Femur (tissue), 1 donor: ENCODE results near the gene GOLGA6L24.
"Not testable (repeated sequence)": the region's sequence is repeated elsewhere in the genome, so short reads cannot be mapped to it uniquely, and the experiment has no call there.

ENCODE experiments used
- DNase-seq: peaks from one replicate; pipeline ENCODE4 v3.0.0-alpha.2; 2017

Gene GOLGA6L24, protein sequence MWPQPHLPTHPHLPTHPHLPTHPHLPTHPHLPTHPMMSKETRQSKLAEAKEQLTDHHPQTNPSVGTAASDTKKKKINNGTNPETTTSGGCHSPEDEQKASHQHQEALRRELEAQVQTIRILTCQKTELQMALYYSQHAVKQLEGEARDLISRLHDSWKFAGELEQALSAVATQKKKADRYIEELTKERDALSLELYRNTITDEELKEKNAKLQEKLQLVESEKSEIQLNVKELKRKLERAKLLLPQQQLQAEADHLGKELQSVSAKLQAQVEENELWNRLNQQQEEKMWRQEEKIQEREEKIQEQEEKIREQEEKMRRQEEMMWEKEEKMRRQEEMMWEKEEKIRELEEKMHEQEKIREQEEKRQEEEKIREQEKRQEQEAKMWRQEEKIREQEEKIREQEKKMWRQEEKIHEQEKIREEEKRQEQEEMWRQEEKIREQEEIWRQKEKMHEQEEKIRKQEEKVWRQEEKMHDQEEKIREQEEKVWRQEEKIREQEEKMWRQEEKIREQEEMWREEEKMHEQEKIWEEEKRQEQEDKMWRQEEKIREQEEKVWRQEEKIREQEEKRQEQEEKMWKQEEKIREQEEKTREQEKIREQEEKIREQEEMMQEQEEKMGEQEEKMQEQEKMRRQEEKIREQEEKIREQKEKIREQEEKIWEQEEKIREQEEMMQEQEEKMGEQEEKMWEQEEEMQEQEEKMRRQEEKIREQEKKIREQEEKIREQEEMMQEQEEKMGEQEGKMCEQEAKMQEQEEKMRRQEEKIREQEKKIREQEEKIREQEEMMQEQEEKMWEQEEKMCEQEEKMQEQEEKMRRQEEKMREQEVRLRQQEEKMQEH

DNA sequence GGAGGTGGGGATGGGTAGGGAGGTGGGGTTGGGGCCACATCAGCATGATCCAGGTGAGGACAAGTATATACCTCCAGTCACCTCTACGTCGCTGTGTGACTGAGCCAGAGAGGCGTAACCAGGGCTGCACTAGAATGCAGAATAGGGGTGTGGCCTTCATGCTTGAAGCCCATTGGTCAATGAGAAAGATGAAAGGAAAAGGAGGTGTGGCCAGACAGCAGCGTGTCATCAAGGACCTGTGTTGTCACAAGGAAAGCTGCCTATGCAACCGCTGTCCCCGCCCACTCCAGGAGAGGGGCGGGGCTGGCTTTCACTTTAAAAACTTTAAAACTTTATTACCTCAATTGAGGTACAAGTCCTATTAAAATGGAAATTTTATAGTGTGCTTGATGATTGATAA, at the start of gene GOLGA6L24:
TSS of gene GOLGA6L24 (minus strand) at position 101 of the 400 bp plus-strand sequence. CDS start at position 40, 61 bp downstream.
- DNase-seq: not testable (repeated sequence)

DNA sequence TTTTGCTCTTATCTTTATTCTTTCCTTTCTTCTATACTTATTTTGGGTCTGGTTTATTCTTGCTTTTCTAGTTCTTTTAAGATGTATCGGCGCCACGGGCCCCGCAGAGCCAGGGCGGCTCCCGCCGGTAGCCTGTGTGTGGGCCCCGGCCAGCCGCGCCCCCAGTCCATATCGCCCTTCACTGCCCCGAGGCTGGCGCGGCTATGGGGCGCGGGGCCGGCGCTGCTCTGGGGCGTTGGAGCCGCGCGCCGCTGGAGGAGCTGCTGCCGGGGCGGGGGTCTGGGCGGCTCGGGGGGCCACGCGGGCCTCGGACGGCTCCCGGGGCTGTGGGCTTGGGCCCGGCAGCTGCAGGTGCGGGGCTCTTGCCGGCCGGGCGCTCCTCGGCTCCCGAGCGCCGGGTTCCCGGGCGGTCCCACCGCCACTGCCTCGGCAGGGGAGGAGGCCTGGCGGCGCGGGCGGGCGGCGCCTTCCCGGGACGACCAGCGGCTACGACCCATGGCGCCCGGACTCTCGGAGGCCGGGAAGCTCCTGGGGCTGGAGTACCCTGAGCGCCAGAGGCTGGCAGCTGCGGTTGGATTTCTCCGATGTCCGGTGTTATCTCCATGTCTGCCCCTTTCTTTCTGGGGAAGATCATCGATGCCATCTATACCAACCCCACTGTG, 45.0 kb upstream of the GOLGA6L24 start:
- DNase-seq: not testable (repeated sequence)

DNA sequence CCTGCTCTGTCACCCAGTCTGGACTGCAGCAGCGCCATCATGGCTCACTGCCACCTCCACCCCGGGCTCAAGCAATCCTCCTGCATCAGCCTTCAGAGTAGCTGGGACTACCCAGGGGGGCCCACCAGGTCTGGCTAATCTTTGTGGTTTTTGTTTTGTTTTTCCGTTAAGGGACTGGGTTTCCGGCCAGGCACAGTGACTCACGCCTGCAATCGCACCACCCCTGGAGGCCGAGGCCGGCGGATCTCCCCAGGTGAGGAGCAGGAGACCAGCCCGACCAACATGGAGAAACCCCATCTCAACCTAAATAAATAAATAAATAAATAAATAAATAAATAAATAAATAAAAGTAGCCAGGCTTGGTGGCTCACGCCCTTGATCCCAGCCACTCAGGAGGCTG, 38.1 kb upstream of the GOLGA6L24 start:
- not testable (repeated sequence) for DNase-seq

DNA sequence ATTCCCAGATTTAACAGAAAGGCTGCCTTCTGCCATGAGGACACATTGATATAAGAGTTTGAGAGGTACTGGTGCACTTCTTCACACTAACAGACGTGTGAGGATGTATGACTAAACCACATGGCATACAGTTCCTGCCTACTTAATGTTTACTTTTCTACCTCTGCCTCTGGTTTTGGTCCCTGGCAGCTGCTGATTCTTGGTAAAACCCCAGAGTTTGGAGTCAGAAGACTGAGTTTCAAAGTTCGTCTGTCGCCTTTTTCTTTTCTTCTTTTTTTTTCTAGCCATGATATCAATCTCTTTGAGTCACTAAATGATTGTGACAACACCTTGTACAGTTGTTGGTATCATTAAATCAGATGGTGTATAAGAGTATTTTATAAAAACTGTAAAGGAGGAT, 22.2 kb upstream of the GOLGA6L24 start:
- not testable (repeated sequence) for DNase-seq

DNA sequence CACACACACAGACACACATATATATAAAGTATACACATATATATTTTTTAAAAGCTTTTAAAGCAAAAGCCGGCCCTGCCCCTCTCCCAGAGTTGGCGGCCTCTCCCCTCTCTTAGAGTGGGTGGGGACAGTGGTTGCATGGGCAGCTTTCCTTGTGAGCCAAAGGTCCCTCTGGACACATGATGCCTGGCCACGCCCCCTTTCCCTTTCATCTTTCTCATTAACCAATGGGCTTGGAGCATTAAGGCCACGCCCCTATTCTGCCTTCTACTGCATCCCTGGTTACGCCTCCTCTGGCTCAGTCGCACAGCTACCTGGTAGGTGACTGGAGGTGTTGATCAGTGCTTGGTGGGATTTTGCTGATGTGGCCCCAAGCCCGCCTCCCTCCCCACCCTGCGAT, 20.5 kb upstream of the GOLGA6L24 start, which contains the start of gene GOLGA8F:
TSS of gene GOLGA8F (plus strand) at position 301 of the 400 bp plus-strand sequence. CDS start at position 399, 98 bp downstream.
- DNase-seq: not testable (repeated sequence)

DNA sequence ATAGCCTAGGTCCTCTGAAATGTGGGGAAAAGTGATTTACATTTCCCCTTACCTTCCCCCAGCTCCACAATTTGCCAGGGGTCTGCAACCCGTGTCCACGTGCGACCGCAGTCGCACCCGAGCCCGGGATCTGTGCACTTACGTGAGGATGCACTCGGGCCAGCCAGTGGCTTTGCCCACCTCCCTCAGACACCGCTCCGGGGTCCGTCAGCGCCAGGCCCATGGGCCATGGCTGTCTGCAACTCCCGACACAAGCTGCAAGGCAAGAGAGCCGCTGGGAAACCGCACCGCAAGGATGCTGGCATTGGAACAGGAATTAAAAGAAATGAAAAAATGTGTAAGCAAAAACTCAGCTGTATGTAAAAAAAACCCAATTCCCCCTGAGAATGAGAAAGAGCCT, 7.6 kb upstream of the GOLGA6L24 start:
- not testable (repeated sequence) for DNase-seq

DNA sequence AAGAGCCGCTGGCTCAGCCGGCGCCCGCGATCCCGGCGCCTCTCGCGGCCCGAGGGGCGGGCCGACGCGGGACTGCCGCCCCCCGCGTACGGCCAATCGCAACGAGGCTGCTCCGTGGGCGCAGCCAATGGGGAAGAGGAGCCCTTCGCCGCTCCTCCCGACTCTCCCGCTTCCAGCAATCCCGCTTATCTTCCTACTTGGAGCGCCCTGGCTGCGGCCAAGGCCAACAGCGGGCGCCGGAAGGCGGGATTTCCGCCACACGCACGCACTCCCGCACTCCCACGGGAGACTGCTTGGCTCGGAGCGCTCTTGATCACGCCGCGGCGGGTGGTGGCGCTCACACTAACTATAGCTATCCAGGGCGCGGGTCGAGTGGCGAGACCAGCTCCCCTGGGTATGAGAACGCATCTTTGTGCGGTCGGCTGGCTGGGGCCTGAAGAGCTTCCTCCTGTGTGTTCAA, 35.7 kb downstream of the GOLGA6L24 start, which contains the start of gene HERC2:
TSS of gene HERC2 (minus strand) at position 51 of the 460 bp plus-strand sequence. CDS start 746 bp downstream, outside the sequence.
- not testable (repeated sequence) for DNase-seq

DNA sequence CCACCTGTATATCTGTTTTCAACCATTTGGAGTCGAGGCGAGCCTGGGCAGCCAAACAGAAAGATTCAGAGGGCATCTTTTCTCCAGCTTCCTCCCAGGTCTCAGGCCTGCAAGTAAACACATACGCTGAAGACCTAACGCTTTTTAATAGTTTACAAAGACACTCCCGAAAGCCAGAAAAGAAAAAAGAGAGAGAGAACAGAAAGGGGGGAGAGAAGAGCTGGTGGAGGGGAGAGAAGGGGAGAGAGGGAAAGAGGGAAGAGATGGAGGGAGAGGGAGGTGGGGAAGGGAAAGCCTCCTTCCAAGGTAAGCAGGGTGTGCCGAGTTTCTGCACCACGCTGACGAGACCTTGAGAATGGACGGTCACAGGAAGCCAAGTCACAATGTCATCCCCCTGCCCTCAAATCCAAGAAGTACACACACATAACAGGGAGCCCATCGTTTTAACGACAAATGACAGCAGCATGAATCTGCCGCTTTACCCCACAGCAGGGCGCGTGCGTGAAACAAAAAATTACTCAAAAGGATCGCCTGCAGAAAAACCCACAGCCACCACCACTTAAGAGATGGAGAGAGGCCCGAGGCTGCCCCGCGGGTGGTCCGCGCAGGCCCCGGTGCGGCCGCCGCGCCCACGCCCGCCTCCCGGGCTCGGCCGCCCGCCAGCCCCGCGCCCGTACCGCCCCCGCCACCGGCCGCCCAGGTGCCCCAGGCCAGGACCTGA, 36.4 kb downstream of the GOLGA6L24 start:
- not testable (repeated sequence) for DNase-seq

DNA sequence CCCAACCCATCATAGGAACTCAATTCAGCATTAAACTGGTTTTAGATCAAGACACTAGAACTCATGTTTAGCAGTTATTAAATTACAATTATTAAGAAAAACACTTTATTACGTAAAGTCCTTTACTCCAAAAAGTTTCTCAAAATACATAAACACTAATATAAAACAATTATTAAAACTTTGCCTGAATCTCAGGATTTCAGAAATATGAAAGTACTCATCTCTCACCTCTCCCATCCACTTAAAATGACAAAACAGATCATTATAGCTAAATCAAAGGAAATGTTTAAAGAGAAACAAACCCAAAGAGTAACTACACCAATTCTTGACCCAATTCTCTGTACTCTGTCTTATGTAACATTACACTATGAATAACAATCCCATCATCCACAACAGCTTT, 38.2 kb downstream of the GOLGA6L24 start:
- not testable (repeated sequence) for DNase-seq

DNA sequence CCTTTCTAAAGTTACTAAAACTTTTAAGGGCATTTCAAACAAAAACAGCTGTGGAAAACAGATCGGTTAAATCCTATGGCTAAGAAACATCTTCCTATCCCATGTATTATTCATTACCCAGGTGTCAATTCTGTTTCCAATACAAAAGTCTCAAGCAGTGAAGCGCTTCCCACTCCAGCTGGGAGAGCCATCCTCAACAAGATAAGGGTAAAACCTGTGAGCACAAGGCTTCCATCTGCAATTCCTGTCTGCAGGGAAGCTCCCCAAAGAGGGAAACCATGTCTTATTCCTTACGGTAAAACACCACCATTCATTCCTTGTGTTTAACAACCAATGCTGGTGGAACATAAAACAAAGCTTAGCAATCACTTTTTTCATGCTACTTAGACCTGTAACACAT, 39.1 kb downstream of the GOLGA6L24 start:
- not testable (repeated sequence) for DNase-seq

DNA sequence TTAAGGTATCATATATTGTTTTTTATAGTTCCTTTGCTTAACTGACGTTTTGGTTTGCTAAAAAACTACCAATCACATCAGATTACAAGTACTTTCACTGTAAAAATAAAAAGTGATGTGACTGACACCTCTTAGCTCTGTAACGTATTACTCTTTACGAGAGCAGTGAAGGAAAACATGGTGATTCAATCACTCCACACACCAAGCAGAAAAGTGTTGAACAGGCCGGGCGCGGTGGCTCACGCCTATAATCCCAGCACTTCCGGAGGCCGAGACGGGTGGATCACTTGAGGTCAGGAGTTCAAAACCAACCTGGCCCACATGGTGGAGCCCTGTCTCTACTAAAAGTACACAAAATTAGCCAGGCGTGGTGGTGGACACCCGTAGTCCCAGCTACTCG, 39.8 kb downstream of the GOLGA6L24 start:
- not testable (repeated sequence) for DNase-seq

DNA sequence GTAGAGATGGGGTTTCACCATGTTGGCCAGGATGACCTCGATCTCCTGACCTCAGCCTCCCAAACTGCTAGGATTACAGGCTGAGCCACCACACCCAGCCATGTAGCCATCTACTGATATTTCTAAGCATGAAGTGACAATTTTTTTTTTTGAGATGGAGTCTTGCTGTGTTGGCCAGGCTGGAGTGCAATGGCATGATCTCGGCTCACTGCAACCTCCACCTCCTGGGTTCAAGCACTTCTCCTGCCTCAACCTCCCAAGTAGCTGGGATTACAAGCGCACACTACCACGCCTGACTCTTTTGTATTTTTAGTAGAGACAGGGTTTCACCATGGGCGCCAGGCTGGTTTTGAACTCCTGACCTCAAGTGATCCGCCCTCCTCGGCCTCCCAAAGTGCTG, 40.9 kb downstream of the GOLGA6L24 start:
- DNase-seq: not testable (repeated sequence)

DNA sequence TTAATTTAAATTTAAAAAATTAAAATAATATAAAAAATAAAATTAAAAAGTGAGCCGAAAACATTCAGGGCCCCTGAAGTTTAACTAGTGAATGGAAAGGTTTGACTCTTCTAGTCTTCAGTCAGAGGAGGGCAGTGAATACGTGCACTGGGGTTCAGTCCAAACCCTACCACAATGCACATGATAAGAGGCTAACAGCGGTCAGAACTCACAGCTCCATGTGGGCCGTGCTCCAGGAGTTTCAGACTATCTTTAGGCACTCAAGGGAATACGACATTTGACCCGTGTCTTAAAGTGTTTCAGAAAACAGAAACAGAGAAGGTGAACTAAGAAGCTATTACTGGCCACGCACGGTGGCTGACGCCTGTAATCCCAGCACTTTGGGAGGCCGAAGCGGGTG, 47.4 kb downstream of the GOLGA6L24 start:
- not testable (repeated sequence) for DNase-seq

DNA sequence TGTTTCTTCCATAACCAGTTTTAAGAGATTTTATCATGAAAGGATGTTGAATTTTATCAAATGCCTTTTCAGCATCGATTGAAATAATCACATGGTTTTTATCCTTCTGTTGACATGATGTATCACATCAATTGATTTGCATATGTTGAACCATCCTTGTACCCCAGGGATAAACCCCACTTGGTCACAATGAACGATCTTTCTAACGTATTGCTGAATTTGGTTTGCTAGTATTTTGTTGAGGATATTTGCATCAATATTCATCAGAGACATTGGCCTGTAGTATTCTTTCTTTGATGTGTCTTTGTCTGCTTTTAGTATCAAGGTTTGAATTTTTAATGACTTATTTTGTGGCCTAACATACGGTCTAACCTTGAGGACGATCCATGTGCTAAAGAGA, 49.2 kb downstream of the GOLGA6L24 start:
- DNase-seq: not testable (repeated sequence)
